ENCODE data around the gene PRKCE.

GRCh38 chr2:46194856-46195255 lies 543.4 kb downstream of the PRKCE start:
- TF ChIP-seq JUNB (IDR thresholded peaks at IDR 0.05; ENCODE audit: unreplicated experiment) (no peak), CTCF (conservative IDR thresholded peaks at IDR 0.05; ENCODE audit: low read depth in 2 of 2) (no peak), EZH2phosphoT487 (IDR thresholded peaks at IDR 0.05; ENCODE audit: unreplicated experiment) (no peak), REST (IDR thresholded peaks at IDR 0.05; ENCODE audit: unreplicated experiment) (no peak), ETS1 (IDR thresholded peaks at IDR 0.05) (no peak), EZH2 (IDR thresholded peaks at IDR 0.05; ENCODE audit: low read depth, unreplicated experiment) (no peak)
